Activated CD8-positive, alpha-beta memory T cell treated with anti-CD3 and anti-CD28 coated beads for 24 hours (primary cell): ENCODE results near the gene FCGBP.

Source experiments
- DNase-seq: peaks from one replicate; pipeline ENCODE4 v3.0.0-alpha.2; 2020

The FCGBP gene

DNA sequence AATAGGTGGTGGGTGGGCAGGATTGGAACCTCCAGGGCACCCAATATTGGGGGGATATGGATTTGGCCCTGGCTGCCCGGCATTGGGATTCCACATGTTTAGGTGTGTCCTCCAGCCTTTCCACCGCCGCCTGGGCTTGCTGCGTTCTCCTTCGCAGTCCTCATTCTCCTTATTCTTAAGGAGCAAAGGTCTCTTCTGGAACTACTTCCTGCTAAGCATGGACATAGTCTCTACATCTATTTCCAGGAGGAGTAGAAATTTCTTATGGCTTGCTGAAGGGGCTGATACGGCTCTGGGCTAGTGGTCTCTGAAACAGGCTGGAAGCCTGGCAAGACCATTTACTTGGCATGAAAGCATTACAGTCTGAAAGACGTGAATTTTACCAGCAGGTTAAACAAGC, 9.2 kb upstream of the FCGBP start:
- DNase-seq, result peak; percentile 52

DNA sequence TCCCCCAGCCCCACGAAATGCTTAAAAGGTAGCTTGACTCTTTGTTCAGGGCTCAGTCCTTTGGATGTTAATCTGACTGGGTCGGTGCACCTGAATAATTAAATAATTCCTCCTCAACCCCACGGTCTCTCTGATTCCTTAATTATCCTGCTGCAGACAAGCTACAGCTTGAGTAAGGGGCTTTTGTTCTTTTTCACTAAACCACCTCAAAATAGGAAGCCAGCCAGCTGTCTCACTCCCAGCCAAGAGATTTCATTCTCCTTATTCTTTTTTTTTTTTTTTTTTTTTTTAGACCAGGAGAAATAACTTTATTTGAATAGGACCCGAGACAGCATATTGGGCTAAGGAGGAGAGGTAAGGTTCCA, 7.9 kb upstream of the FCGBP start:
- DNase-seq, result peak; percentile 54

DNA sequence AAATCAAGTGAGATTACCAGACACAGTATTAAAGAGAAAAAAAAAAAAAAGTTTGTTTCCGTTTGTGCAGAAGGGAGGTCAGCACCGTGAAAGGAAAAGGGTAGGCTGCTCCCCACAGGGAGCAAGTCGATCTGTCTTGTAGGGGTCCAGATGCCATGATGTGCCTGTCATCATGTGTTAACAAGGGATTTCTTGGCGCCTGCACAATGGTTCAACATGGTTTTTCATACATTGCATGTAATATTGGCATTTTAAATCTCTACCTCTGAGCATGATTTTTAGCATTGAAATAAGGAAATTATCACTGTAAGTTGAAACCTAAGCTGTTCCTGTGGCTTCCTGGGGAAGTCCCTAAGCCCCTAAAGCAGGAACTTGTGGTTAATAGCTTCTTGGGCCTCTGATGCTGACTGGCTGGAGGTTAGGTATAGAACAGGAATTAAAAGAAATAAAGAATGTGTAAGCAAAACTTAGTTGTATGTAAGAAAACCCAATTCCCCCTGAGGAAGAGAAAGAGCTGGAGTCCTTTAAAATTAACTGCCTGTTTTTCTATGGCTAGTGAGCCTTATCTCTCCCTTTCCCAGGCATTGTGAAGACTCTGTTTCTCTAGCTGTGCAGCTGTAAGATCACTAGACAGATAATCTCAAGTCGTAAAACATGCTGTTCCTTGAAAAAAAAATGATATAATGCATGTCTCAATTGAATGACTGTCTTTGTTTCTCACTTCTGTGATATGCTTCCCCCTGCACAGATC, 7.4 kb upstream of the FCGBP start:
- peak; percentile 71 for DNase-seq

DNA sequence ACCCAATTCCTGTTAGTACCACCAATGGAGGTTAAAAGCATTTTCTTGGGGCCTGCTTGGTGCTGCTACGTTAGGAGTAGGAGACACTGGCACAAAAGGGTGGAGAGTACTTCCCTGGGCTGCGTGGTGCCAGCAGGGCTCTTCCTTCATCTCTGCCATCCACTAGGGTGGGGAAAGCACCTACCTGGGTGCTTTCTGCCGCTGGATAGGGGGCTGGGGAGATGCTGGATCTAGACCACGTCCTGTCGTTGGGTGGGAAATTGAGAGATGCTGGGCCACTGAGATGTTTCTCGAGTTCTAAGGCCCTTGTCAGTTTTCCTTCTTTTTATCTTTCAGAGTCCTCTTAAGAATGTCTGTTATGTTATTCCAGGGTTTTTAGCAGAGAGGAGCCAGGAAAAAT, 6.7 kb upstream of the FCGBP start:
- peak; percentile 57 for DNase-seq

DNA sequence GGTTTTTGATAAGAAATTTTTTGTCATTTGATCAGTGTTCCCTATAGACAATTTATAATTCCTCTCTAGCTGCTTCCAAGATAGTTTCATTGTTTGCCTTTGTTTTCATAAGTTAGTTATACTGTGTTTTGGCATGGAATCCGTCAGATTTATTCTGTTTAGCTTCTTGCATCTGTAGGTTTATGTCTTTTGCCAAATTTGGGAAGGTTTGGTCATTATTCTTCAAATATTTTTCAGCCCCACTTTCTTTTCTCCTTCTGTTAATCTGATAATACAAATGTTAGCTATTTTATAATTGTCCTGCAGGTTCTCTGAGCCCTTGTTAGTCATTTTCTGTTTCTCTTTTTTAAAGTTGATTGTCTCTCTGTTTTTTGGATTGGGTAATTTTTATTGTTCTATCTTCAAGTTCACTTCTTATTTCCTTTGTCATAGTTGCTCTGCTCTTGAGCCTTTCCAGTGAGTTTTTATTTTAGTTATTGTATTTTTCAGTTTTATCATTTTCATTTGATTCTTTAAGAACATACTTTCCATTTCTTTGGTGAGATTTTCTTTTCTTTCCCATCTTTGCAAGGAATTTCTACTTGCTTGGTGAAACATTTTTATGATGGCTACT, 5.9 kb upstream of the FCGBP start:
- DNase-seq, result no peak

DNA sequence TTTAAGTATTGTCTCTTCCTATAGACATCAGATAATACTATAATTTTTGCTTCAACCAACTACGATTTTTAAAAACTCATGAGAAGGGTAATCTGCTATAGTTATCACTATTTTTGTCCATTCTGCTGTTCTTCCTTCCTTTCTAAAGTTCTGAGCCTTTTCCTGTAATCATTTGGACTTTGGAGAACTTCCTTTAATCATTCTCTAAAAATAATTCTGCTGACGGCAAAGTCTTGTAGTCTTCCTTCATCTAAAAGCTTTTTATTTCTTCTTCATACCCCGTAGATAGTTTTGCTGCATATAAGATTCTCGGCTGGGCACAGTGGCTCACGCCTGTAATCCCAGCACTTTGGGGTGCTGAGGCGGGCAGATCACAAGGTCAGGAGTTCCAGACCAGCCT, 5.1 kb upstream of the FCGBP start:
- peak; percentile 42 for DNase-seq

DNA sequence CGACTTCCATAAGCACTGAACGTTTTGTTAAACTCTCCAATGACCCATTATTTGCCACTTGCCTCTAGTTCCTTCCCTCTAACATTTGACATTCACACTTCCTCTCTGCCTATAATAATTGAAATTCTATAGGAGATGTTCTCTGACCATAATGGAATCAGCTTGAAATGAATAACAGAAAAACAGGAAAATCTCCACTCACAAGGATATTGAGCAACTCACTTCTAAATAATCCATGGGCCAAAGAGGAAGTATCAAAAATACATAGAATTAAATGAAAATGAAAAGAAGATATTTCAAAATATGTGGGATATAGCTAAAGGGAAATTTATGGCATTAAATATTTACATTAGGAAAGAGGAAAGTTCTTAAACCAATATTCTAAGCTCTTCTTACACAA, 3.4 kb upstream of the FCGBP start:
- DNase-seq, result no peak

DNA sequence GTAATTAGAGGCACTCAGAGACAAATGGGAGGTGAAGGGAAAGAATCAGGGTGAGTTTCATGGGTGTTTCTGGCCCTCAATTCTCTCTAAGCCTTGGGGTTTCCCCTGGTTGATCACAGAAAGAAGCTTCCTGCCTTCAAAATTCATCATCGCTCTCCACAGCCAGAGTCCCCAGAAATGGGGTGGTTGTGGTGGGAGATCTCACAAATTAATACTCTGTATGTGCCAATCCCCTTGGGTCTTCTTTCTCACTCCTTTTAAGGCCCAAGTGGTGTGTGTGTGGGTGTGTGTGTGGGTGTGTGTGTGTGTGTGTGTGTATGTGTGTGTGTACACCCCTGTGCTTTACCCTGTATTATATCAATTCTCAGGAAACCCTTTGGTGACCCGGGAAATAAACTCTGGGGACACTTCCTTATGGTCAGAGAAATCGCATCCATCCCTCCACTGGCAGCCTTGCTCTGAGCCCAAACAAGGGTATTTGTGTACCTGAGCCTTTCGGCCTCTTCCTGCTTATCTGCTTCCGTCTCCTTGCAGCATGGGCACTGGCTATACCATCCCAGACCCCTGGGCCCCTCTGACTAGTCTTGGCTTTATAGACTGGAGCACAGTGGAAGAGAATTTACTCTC, 2.8 kb upstream of the FCGBP start:
- DNase-seq, result peak; percentile 73

DNA sequence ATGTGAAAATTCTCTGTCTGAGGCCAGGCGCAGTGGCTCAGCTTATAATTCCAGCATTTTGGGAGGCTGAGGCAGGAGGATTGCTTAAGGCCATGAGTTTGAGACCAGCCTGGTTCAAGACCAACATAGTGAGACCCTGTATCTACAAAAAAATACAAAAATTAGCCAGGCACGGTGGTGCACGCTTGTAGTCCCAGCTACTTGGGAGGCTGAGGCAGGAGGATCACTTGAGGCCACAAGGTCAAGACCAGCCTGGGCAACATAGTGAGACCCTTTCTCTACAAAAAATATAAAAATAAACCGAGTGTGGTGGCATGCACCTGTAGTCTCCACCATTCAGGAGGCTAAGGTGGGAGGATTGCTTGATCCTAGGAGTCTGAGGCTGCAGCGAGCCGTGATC, 2.2 kb upstream of the FCGBP start:
- DNase-seq, result peak; percentile 55

DNA sequence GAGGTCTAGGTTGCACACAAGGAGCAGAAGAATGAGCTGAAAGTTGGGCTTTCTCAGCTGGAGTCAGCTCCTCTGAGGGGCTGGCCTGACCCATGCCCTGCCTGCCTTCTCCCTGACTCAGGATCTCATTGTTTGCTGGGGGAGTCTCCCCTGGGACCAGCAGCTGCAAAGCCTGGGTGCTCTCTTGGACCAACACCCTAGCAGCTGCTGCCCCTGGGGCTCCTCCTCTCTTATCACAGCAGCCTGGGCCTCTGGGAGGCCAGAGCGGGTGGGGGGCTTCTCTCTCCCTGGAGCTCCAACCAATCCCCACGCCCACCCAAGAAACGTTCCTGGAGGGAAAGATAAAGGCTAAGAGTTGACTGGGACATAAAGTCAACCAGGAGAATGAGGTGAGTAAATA, 1.6 kb upstream of the FCGBP start:
- DNase-seq, result no peak

DNA sequence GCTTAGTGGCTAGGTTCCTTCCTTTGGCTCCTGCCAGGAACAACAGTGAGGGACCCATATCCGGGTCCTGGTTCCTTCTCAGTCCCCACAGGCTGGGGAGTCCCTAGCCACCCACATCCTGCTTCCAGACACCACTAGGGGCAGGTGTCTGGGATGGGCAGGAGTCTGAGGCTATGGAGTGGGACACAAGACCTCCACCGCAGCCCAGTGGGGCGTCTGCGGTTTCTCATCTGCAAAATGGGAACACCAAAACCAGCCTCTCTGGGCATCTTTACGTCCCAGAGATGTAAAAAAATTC, 879 bp upstream of the FCGBP start:
- peak; percentile 60 for DNase-seq

DNA sequence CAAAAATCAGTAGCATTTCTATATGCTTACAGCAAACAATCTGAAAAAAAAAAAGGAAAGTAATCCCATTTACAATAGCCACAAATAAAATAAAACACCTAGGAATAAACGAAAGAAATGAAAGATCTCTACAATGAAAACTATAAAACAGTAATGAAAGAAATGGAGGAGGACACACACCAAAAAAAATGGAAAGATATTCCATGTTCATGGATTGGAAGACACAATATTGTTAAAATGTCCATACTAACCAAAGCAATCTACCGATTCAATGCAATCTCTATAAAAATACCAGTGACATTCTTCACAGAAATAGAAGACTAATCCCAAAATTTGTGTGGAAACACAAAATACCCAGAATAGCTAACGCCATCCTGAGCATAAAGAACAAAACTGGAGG, 4.7 kb downstream of the FCGBP start:
- DNase-seq, result no peak

DNA sequence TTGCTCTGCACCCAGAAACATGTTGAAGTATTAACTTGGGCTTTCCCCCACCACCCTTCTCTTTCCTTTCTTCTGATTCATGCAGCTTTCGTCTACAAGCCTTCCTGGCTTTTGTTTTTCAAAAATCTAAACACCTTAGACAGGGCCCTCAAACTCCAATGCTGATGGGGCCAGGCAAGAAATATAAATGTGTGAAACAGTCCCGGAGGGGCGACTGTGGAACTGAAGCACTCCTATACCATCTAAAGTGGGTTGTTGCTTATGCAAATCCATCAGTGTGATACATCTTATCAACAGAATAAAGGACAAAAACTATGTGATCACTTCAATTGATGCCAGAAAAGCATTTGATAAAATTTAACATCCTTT, 6.1 kb downstream of the FCGBP start:
- DNase-seq, result peak; percentile 54

DNA sequence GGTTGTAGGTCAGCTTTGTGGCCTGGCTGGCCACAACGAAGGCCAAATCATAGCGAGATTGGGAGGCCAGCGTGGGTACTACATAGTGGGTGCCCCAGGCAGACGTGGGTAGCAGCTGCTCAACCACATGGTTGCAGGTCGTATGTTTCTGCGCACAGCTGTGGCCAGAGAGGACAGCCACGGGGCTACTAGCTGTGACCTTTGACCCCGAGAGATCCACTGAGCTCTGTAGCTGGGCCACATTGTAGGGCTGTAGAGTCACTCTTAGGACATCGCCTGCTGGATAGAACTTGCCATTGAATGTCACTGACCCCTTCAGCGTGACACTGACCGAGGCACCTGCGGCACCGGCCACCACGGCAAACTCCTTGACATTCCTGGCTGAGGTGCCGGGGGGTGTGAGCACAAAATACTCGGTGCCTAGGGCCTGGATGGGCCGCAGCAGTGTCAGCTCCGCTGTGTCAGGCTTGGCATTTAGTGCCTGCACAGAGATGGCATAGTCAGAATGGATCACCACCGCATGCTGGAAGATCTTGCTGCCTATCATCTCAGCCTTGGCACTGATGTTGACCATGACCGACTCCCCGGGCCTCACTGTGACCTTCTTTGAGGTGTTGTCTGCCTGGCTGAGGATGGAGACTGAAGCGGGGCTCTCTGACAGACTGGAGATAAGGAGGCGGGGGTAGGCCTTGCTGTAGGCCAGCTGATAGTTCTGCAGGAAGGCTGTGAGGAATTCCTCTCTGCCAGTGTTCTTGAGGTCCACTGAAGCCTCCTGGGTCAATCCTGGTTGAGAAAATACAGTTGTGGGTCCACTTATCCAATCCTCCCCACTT, 6.7 kb downstream of the FCGBP start:
- peak; percentile 55 for DNase-seq

DNA sequence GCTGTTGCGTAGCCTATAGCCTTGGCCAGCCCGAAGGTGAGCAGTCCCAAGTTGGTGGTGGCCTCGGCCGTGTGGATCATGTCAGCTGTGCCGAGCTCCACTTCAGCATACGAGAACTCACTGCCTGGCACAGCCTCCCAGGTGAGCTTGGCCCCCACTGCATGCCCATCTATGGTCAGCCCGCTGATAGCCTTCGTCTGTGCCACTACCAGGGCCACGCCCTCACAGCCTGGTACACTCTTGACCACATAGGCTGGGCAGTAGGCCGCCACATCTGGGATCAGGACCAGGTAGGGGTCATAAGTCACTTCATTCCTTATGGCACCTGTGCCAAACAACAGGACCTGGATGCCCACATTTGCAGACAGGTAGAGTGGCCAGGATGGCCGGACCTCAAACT, 7.4 kb downstream of the FCGBP start:
- peak; percentile 48 for DNase-seq

DNA sequence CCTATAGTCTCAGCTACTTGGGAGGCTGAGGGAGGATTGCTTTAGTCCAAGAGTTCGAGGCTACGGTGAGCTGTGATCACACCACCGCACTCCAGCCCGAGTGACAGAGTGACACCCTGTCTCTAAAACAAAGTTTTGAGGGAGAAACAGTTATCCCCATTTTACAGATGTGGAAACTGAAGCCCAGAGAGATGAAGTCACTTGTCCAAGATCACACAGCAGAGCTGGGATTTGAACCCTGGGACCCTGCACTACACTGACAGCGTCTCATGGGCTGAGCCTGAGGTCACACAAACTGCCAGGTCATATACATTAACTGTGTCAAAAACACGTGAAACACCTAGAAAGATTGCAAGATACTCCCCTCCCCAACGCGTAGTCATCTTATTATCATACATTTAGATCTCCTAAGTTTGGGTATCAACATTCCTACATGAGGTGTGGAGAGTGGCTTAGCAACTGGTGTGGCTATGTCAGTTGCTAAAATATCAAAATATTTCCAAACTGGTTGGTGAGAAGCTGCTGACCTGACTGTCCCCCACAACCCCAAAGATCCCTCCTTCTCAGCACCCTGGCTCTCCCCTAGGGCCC, 8.2 kb downstream of the FCGBP start:
- DNase-seq, result peak; percentile 42

DNA sequence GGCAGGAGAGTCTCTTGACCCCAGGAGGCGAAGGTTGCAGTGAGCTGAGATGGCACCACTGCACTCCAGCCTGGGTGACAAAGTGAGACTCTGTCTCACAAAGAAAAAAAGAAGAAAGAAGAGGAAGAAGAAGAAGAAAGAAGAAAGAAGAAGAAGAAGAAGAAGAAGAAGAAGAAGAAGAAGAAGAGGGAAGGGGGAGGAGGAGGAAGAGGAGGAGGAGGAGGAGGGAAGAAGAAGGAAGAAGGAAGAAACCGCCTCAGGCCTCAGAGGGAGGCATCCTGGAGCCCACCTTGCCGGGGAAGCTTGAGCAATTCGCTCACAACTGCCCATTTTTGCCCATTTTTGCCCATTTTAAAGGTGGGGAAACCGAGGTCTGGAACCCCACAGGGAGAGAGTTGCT, 9.5 kb downstream of the FCGBP start:
- peak; percentile 19 for DNase-seq

DNA sequence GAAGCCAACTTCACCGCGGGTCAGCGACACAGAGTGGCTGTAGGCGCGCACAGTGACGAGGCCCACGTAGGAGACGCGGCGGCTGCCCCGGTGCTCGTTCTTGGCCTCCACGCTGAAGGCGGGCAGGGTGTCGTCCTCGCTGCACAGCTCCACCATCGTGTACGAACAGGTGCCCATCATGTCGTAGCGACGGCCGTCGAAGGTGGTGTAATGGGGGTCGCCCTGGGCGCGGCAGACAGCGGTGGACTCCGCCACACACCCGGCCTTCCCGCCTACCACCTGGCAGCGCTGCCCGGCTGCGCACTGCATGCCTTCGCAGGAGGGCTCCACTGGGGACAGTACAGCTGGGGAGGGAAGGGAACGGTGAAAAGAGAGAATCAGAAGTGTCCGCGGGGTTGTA, 10.0 kb downstream of the FCGBP start:
- DNase-seq, result peak; percentile 38

DNA sequence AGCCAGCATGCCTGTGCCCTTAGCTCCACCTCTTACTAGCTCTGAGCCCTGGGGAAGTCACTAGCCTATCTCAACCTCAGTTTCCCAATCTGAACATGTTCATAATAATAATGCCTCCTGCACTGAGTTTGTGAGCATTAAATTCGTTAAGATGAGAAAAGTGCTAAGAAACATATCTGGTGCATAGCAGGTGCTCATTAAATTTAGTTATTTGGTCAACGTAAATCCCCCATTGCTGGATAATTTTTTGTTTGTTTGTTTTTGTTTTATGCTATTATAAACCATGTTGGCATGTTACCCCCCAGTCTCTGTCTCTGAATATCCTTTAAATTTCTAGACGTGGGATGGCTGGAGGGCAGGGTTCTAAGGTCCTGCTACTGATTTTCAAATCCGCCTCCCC, 10.6 kb downstream of the FCGBP start:
- no peak for DNase-seq

DNA sequence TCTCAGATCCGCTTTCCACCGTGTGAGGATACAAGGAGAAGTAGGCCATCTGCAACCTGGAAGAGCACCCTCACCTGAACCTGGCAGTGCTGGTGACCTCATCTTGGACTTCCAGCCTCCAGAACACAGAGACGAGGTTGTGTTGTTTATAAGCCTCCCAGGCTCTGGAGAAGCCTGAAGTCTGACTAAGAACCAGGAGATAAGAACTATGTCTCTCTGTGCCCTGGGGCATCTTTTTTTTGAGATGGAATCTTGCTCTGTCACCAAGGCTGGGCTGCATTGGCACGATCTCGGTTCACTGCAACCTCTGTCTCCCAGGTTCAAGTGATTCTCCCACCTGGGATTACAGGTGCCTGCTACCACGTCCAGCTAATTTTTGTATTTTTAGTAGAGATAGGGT, 14.5 kb downstream of the FCGBP start:
- no peak for DNase-seq

DNA sequence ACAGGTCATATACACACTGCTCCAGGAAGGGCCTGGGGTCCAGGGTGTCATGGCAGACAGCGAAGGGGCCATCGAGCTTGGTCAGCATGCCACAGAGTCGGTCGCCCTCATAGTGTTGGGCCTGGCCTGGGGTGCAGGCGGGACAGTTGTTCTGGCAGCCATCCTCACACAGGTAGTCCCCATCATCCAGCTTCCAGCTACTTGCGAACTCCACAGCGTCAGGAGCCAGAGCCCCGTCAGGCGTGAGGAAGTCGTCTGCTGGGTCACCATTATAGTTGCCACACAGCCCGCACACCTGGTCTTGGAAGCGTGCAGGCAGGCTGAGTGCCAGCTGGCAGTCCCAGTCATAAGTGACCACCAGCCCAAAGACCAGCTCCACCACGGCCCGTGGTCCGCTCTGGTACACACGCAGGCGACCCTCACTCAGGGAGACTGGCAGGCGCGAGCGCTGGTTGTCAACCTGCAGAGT, 16.2 kb downstream of the FCGBP start:
- no peak for DNase-seq

DNA sequence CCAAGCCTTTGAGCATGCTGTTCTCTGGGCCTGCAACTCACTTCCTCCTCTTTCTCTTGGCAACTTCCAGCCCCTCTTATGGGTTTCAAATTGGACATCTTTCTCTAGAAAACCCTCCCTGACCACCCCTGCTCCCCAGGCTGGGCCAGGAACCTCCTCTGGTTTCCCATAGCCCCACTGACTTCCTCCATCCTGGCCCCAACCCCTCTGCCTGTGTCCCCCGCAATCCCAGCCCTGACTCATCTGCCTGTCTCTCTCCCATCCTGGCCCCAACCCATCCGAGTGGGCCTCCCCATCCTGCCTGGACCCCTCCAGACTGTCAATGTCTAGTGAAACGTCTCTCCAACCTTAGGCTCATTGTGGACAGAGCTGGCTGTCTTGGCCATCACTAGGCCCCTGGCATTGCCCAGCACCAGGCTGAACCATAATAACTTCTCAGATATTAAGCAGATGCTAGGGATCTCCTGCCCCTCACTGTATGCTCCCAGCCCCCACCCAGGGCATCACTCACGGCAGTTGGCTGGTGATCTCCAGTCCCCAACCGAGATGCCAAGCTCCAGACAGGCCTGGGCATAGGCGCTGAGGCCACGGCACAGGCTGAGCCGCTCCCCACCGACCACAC, 16.8 kb downstream of the FCGBP start:
- peak; percentile 42 for DNase-seq

DNA sequence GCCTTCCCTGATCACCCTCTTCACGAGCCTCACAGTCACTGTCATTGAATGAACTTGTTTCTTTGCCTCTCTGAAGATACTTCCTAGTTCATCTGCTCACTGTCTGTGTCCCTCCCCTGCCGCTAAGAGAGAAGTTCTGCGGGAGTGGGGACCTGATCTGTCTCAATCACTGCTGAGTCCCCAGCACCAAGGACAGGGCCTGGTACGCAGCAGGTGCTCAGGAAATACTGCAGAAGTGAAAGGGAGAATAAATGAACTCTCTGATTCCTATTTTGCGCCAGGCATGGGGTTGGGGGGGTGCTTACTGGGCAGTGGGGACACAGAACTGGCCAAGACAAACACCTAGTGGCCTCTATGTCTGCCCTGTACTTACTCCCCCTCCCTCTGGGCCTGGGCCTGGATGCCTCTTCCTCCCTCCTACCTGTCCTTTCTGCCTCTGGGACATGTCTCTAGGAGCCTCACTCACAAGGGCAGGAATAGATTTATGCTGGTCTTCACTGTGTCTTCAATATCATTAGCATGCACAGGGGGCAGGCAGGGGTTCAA, 17.5 kb downstream of the FCGBP start:
- DNase-seq, result peak; percentile 54
